ENCODE measurements around the gene OVOL1. TPM values are rescaled to one million over a fixed set of nuclear protein-coding genes. Genes with fewer than 3 reads are reported as not detected.

Gene OVOL1
- polyA plus RNA-seq, 3 donors, result 0.08 TPM; not detected in 2

DNA sequence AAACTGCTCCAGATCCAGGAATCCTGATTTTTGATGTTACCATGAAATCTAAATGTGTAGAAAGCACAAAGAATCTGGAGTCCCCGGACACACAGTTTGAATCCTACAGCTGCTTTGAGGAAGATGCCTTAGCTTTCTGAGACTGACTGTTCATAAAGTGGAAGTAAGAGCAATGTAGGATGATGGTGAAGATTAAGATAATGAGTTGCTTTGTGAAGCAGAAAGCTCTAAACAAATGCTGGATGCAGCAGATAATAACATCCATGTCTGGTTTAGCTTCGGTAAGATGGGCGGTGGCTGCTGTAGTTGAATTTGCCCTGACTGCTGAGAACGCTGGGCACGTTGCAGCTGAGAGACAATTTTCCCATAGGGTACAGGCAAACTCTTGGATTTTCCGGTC lies 20.1 kb downstream of the OVOL1 start:
- H2AFZ ChIP-seq (ENCODE audit: insufficient read depth, low read depth, low read length, poor library complexity, severe bottlenecking), result no peak overlapping the region
- intact Hi-C loops (cut with micrococcal nuclease), result no loop called here
- no peaks in the 10 kb centered on the region for H3K79me2 ChIP-seq (ENCODE audit: insufficient read depth, low read length)
- H3K9me3 Mint-ChIP-seq, result peaks cover 0 to 5% (median 1%) of the 10 kb centered on the region in 7 donors
- WGBS (ENCODE audit: insufficient coverage), result 85% methylated on average over 6 of the region's 6 CpGs
- no peaks in the 10 kb centered on the region for H4K20me1 ChIP-seq (ENCODE audit: insufficient read depth, low read length)
- no peak for TF ChIP-seq CTCF (IDR thresholded peaks at IDR 0.05)
- no peak overlapping the region for H3K4me3 ChIP-seq (replicated peaks in 1 of 3; ENCODE audit: low read depth in 2 of 3, low read length in 3 of 3)
- peaks cover 5 to 9% of the 10 kb centered on the region in 2 donors for H3K4me1 ChIP-seq (ENCODE audit: control insufficient read depth in 1 of 2, insufficient read depth in 2 of 2, low read length in 2 of 2)
- H3K4me2 ChIP-seq (replicated peaks; ENCODE audit: extremely low read depth, low read length, poor library complexity, severe bottlenecking), result no peak overlapping the region
- no peak for DNase-seq
- no peaks in the 10 kb centered on the region for H3K36me3 ChIP-seq (replicated peaks in 1 of 2; ENCODE audit: control insufficient read depth in 1 of 2, insufficient read depth in 2 of 2, low read length in 2 of 2)
- H3K9ac ChIP-seq (ENCODE audit: insufficient read depth, low read length, poor library complexity, severe bottlenecking), result no peak overlapping the region
- H3K27me3 ChIP-seq (ENCODE audit: control insufficient read depth in 2 of 2, insufficient read depth in 2 of 2, low read length in 2 of 2), result peaks cover 0 to 20% of the 10 kb centered on the region in 2 donors
- no peak overlapping the region for H3K27ac Mint-ChIP-seq
- peaks cover 18% of the 10 kb centered on the region for H3K4me1 Mint-ChIP-seq
- H3K27ac ChIP-seq (ENCODE audit: low read depth in 1 of 2, low read length in 2 of 2), result no peak overlapping the region
- H3K9me3 ChIP-seq (replicated peaks in 1 of 2; ENCODE audit: control insufficient read depth in 1 of 2, insufficient read depth in 1 of 2, low read length in 2 of 2), result no peaks in the 10 kb centered on the region
- H3K4me3 Mint-ChIP-seq, result no peak overlapping the region
- peaks cover 36 to 59% (median 44%) of the 10 kb centered on the region in 3 donors for H3K27me3 Mint-ChIP-seq (ENCODE audit: low read depth in 3 of 3)
- no peaks in the 10 kb centered on the region for H3K36me3 Mint-ChIP-seq

DNA sequence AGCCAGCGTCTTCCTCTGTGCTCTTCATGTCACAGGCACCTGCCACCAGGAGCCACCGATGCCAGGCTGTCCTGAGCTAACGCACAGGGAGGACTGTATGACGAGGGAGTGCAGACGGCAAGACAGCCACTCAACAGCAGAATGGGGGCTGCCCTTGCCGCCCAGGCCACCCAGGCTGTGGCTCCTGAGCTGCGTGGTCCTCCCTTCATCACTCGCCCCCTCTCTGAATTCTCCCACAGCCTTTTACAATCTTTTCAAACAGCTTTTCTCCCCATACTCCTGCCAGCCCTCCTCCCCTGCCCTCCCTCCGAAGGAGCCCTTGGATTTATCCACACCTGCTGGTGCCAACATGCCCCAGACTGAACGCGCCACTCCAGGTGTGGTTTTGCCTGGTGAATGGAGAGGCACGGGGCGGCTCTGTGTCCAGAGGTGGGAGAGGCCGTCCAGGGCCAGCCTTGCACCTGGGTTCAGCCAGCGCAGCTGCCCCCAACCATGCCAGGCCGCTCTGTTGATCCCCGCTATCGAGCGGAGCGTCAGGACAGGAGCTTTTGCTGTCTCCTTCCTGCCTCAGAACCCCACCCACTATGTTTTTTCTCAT lies 22.0 kb downstream of the OVOL1 start:
- Mint-ChIP-seq H3K36me3 (peaks cover 0 to 2% of the 10 kb centered on the region in 2 donors), H3K27me3 (ENCODE audit: low read depth in 3 of 3) (peaks cover 23 to 42% (median 35%) of the 10 kb centered on the region in 3 donors), H3K4me3 (peak overlapping the region in 1 of 2 donors; percentile 8), H3K9me3 (peaks cover 0 to 2% (median under 1%) of the 10 kb centered on the region in 7 donors), H3K27ac (no peak overlapping the region), H3K4me1 (peaks cover 13% of the 10 kb centered on the region)
- no peaks in the 10 kb centered on the region for H3K36me3 ChIP-seq (replicated peaks in 1 of 2; ENCODE audit: control insufficient read depth in 1 of 2, insufficient read depth in 2 of 2, low read length in 2 of 2)
- H3K4me3 ChIP-seq (replicated peaks in 1 of 3; ENCODE audit: low read depth in 2 of 3, low read length in 3 of 3), result no peak overlapping the region
- H3K9ac ChIP-seq (ENCODE audit: insufficient read depth, low read length, poor library complexity, severe bottlenecking), result no peak overlapping the region
- 78% methylated on average over 13 of the region's 20 CpGs for WGBS (ENCODE audit: insufficient coverage)
- peaks cover 0 to 10% of the 10 kb centered on the region in 2 donors for H3K27me3 ChIP-seq (ENCODE audit: control insufficient read depth in 2 of 2, insufficient read depth in 2 of 2, low read length in 2 of 2)
- intact Hi-C loops (cut with micrococcal nuclease), result no loop called here
- H3K4me2 ChIP-seq (replicated peaks; ENCODE audit: extremely low read depth, low read length, poor library complexity, severe bottlenecking), result no peak overlapping the region
- H4K20me1 ChIP-seq (ENCODE audit: insufficient read depth, low read length), result no peaks in the 10 kb centered on the region
- H2AFZ ChIP-seq (ENCODE audit: insufficient read depth, low read depth, low read length, poor library complexity, severe bottlenecking), result no peak overlapping the region
- no peaks in the 10 kb centered on the region for H3K79me2 ChIP-seq (ENCODE audit: insufficient read depth, low read length)
- DNase-seq, result no peak
- no peak overlapping the region for H3K27ac ChIP-seq (ENCODE audit: low read depth in 1 of 2, low read length in 2 of 2)
- no peaks in the 10 kb centered on the region for H3K9me3 ChIP-seq (replicated peaks in 1 of 2; ENCODE audit: control insufficient read depth in 1 of 2, insufficient read depth in 1 of 2, low read length in 2 of 2)
- H3K4me1 ChIP-seq (ENCODE audit: control insufficient read depth in 1 of 2, insufficient read depth in 2 of 2, low read length in 2 of 2), result no peaks in the 10 kb centered on the region
- TF ChIP-seq CTCF (IDR thresholded peaks at IDR 0.05), result no peak
